KOPT-K1 (cell line): ENCODE results near the gene TRIAP1.
A peak's percentile ranks its signal among the peaks of the same experiment; 100 is the strongest.
"Not testable (repeated sequence)": the region's sequence is repeated elsewhere in the genome, so short reads cannot be mapped to it uniquely, and the experiment has no call there.

ENCODE experiments used
- H3K27ac ChIP-seq: fragments of 200-600 bp; sonication (generic); 2 replicates; pipeline ENCODE4 v1.5.1; 2016; ENCODE audit warnings: antibody characterized with exemption, mild to moderate bottlenecking, low read depth, low read length; ENCODE audit not compliant: poor library complexity, severe bottlenecking
- H3K36me3 ChIP-seq: fragments of 200-600 bp; sonication (generic); 2 replicates; pipeline ENCODE4 v1.5.1; 2017; ENCODE audit warnings: antibody characterized with exemption, mild to moderate bottlenecking, low read length, moderate library complexity; ENCODE audit not compliant: insufficient read depth
- H3K9me3 ChIP-seq: fragments of 200-600 bp; sonication (generic); 2 replicates; pipeline ENCODE4 v1.5.1; 2017; ENCODE audit warnings: antibody characterized with exemption, low read length, mild to moderate bottlenecking; ENCODE audit not compliant: insufficient read depth, poor library complexity, severe bottlenecking

TRIAP1 gene

GRCh38 chr12:120455302-120455701 lies 9.1 kb upstream of the TRIAP1 start:
- Histone ChIP-seq H3K27ac (no peak overlapping the region), H3K36me3 (peaks cover 95% of the 10 kb centered on the region)

GRCh38 chr12:120453977-120454376 lies 7.8 kb upstream of the TRIAP1 start:
- no peak overlapping the region for H3K27ac ChIP-seq
- H3K36me3 ChIP-seq: peaks cover 95% of the 10 kb centered on the region
- no peaks in the 10 kb centered on the region for H3K9me3 ChIP-seq

More at GRCh38 chr12:120455302-120455701, 9.1 kb upstream of the TRIAP1 start:
- no peaks in the 10 kb centered on the region for H3K9me3 ChIP-seq

GRCh38 chr12:120453060-120453750 lies 7.0 kb upstream of the TRIAP1 start:
- H3K9me3 ChIP-seq: no peaks in the 10 kb centered on the region
- H3K36me3 ChIP-seq: peaks cover 93% of the 10 kb centered on the region
- no peak overlapping the region for H3K27ac ChIP-seq

- H3K27ac ChIP-seq, H3K9me3 ChIP-seq: not testable (repeated sequence)
- H3K36me3 ChIP-seq: peaks cover 93% of the 10 kb centered on the region
Observed at GRCh38 chr12:120452524-120452923, 6.3 kb upstream of the TRIAP1 start.

- Histone ChIP-seq H3K27ac (no peak overlapping the region), H3K9me3 (no peaks in the 10 kb centered on the region), H3K36me3 (peaks cover 69% of the 10 kb centered on the region)
Observed at GRCh38 chr12:120447992-120448391, 1.8 kb upstream of the TRIAP1 start.

GRCh38 chr12:120446844-120447178 lies 627 bp upstream of the TRIAP1 start:
- Histone ChIP-seq H3K27ac (peak overlapping the region; percentile 80), H3K36me3 (peaks cover 64% of the 10 kb centered on the region)
- not testable (repeated sequence) for H3K9me3 ChIP-seq

GRCh38 chr12:120444676-120445075 lies 1.5 kb downstream of the TRIAP1 start:
- Histone ChIP-seq H3K36me3 (peaks cover 67% of the 10 kb centered on the region), H3K27ac (no peak overlapping the region), H3K9me3 (no peaks in the 10 kb centered on the region)

GRCh38 chr12:120439646-120440247 lies 6.4 kb downstream of the TRIAP1 start:
- Histone ChIP-seq H3K9me3 (no peaks in the 10 kb centered on the region), H3K27ac (peak overlapping the region; percentile 19), H3K36me3 (peaks cover 52% of the 10 kb centered on the region)

GRCh38 chr12:120438495-120439198 lies 7.5 kb downstream of the TRIAP1 start:
- H3K36me3 ChIP-seq: peaks cover 41% of the 10 kb centered on the region
- no peaks in the 10 kb centered on the region for H3K9me3 ChIP-seq
- H3K27ac ChIP-seq: peak overlapping the region; percentile 74

- no peaks in the 10 kb centered on the region for H3K9me3 ChIP-seq
- peak within 1 kb of the TSS; percentile 74 for H3K27ac ChIP-seq
- peaks cover 34% of the 10 kb centered on the region for H3K36me3 ChIP-seq
Observed at GRCh38 chr12:120437735-120438494, 8.3 kb downstream of the TRIAP1 start, which contains the start of gene COX6A1. TSS of gene COX6A1 (plus strand) at chr12:120438113. CDS start at chr12:120438127, 14 bp downstream.

- Histone ChIP-seq H3K27ac (no peak overlapping the region), H3K36me3 (no peaks in the 10 kb centered on the region), H3K9me3 (peaks cover 4% of the 10 kb centered on the region)
Observed at GRCh38 chr12:120432772-120433525, 13.2 kb downstream of the TRIAP1 start.

GRCh38 chr12:120429368-120429767 lies 16.8 kb downstream of the TRIAP1 start:
- H3K27ac ChIP-seq: no peak overlapping the region
- peaks cover 4% of the 10 kb centered on the region for H3K9me3 ChIP-seq
- H3K36me3 ChIP-seq: no peaks in the 10 kb centered on the region

- Histone ChIP-seq H3K27ac (no peak overlapping the region), H3K36me3 (no peaks in the 10 kb centered on the region), H3K9me3 (peaks cover 4% of the 10 kb centered on the region)
Observed at GRCh38 chr12:120428597-120429229, 17.5 kb downstream of the TRIAP1 start.

GRCh38 chr12:120425797-120426196 lies 20.4 kb downstream of the TRIAP1 start:
- Histone ChIP-seq H3K9me3 (peaks cover 4% of the 10 kb centered on the region), H3K36me3 (no peaks in the 10 kb centered on the region), H3K27ac (no peak overlapping the region)
